HG03095 (cell line): Measurements from ENCODE around the gene ILF3.

ENCODE experiments used
- ATAC-seq: cut with Tn5 transposase; IDR thresholded peaks from one replicate; pipeline ENCODE4 v1.9.1; 2021; ENCODE audit warnings: moderate library complexity; ENCODE audit not compliant: unreplicated experiment

ILF3 gene

DNA sequence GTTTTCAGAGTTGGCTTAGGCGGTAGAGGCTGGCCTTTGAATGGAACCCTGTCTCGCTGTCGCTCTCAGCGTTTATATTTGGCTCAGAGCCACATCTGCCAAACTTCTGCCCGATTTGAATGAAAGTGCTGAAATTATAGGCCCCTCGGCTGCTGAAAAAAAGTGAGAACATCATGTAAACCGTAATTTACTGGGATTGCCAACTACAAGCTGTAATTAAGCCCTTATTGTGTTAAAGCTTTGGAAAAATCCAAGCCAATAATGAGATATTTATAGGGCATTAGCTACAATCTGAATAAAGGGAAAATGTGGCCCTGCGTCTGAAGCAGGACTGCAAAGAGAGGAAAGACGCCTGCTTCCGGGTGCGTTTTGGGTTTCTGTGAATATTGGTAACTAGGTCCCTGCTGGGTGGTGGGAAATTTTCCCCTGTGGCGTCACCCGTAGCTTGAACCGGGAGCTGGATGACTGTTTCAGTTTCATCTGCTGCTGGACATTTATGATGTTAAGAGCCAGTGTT, 73.6 kb downstream of the ILF3 start:
- ATAC-seq, result no peak

DNA sequence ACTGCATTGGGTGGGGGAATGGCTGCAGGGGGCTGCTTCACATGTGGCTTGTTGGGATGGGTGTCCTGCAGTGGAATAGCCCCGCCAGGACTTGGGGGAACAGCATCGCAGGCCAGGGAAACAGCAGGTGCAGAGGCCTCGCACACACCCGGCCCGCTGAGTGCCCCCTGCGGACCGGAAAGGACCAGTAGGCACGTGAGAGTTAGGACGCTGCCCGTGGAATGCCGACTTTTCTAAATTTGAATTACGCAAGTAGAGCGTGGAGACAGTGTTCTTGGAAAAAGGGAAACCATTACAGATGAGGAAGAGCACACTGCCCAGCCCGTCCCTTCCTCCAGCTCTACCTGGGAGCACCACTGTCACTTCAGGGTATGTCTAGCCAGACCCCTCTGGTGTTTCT, 75.3 kb downstream of the ILF3 start:
- ATAC-seq, result no peak

DNA sequence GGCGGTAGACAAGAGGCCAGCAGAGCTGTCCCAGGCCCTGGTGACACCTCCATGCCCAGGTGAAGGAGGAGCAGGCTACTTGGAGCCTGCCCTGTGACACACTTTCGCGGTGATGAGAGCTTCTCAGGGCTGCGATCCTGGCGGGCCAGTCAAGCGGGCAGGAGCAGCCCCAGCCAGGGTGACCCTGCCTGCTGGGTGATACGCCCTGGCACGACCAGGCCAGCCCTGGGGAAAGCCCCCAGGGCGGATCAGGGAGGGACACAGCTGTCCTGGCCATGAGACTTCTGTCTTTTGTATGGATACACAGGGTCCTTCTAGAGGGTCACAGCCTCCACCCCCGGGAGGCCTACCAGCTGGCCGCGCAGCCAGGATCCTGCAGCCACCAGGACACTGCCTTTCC, 76.8 kb downstream of the ILF3 start:
- ATAC-seq, result no peak

DNA sequence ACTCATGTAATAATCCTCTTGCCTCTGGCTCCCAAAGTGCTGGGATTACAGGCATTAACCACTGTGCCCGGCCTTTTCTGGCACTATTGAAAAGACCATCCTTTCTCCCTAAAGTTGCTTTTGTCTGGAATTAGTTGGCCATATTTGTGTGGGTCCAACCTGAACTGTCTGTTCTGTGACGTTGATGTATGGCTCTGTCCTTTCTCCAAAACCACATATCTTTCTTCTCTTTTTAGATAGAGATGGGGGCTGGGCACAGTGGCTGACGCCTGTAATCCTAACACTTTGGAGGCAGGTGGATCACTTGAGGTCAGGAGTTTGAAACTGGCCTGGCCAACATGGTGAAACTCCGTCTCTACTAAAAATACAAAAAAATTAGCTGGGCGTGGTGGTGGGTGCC, 81.6 kb downstream of the ILF3 start:
- ATAC-seq, result no peak

DNA sequence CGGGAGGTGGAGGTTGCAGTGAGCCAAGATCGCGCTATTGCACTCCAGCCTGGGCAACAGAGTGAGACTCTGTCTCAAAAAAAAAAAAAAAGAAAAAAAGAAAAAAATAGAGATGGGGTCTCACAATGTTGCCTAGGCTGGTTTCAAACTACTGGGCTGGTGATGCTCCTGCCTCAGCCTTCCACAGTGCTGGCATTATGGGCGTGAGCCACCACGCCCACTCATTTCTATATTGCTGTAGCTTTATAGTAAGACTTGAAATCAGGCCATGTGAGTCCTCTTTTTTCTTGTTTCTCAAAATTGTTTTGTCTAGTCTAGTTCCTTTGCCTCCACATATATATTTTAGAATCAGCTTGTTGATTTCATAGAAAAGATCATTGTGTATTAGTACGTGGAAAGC, 82.0 kb downstream of the ILF3 start:
- ATAC-seq, result no peak

DNA sequence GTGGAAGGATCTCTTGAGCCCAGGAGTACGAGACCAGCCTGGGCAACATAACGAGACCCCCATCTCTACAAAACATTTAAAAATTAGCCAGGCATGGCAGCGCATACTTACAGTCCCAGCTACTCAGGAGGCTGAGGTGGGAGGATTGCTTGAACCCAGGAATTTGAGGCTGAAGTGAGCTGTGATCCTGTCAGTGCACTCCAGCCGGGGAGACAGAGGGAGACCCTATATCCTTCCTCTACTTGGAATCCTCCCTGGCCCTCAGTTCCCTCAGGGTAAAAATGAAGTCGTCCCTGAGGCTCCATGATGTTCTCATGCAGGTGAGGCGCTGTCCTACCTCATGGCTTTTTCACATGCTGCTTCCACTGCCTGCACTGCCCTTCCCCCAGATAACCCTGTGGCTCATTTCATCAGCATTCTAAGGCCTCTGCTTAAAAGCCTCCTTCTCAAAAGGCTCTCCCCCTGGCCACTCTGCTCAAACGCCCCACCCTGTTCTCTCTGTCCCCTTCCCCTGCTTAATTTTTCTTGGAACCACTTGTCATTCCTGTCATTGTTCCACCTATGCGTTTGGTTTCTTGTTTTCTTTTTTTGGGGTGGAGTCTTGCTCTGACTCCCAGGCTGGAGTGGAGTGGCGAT, 82.9 kb downstream of the ILF3 start:
- ATAC-seq, result no peak

DNA sequence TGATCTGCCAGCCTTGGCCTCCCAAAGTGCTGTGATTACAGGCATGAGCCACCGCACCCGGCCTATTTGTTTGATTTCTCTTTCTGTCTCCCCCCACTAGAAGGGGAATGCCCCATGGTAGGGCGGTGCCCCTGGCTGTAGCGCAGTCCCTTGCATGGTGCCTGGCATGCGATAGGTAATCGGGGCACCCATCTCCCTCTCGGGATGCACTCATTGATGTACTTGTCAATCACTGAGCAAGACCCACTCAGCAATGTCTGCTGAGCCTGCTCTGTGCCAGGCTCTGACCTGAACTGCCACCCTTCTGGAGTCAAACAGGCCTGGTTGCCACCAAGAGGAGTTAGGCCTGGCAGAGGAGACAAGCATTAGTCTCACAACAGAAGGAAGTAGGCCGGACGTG, 83.6 kb downstream of the ILF3 start:
- no peak for ATAC-seq

DNA sequence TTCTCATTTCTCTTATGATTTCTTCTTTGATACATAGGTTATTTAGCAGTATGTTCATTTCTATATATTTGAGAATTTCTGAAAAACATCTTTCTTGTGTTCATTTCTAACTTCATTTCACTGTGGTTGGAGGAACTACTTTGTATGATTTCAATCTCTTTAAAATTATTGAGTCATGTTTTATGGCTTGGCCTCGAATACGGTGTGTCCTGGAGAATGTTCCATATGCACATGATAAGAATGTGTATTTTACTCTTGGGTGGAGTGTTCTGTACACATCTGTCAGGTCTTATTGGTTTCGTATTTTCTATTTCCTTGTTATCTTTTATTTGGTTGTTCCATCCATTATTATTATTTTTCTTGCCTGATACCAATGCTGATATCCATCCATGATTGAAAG, 86.7 kb downstream of the ILF3 start:
- ATAC-seq, result no peak
